ENCODE measurements around the gene EDIL3.
"Not testable (repeated sequence)": the region's sequence is repeated elsewhere in the genome, so short reads cannot be mapped to it uniquely, and the experiment has no call there.

Gene EDIL3

DNA sequence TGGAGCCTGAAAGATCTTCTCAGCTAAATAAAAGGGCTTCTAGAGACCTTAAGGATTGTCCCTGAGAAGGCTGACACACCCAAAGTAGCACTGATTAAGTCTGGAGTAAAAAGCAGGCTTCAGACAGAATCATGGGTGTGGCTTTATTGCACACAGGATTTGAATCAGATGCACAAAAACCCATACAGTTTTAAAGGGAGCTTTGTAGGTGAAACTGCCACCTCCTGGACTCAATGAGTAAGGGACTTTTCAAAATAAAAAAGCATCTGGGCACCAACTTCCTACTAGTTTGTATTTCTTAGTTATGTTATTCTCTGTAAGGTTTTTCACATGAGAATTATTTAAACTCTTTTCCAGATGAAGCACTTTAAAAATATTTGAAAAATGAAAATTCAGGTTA lies 129.4 kb downstream of the EDIL3 start:
- DNase-seq: no peak

DNA sequence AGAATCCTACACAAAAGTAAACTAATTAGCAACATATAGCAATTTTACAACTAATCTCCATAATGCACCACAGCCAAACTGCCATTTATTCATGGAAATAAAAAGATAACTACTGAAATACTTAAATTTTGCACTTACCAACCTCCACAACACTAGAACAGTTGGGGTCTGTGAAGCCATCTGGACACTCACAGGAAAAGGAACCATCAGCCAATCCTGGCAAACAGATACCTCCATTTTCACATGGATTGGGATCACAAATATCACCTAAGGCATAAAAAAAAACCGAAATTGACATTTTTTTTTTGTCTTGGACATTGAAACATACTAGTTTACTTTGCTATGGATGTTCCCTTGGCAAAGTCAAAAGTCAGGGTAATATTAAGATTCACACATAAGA lies 130.7 kb downstream of the EDIL3 start:
- DNase-seq: no peak

DNA sequence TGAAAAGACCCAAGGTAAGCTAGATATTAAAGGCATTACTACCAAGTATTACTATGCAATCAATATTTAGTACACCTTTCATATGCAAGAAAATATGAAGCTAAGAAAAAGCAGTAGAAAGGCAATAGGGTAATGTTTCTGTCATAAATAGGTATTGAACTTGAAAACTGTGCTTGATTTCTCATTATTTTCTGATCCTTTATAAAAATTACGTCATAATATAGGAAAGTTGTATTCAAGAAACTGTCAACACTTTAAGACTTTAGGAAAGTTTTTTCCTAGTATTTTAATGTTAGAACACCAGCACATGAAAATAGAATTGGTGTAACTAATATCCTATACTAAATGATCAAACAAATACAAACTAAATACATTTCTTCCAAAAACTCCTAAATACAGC lies 133.2 kb downstream of the EDIL3 start:
- no peak for DNase-seq

DNA sequence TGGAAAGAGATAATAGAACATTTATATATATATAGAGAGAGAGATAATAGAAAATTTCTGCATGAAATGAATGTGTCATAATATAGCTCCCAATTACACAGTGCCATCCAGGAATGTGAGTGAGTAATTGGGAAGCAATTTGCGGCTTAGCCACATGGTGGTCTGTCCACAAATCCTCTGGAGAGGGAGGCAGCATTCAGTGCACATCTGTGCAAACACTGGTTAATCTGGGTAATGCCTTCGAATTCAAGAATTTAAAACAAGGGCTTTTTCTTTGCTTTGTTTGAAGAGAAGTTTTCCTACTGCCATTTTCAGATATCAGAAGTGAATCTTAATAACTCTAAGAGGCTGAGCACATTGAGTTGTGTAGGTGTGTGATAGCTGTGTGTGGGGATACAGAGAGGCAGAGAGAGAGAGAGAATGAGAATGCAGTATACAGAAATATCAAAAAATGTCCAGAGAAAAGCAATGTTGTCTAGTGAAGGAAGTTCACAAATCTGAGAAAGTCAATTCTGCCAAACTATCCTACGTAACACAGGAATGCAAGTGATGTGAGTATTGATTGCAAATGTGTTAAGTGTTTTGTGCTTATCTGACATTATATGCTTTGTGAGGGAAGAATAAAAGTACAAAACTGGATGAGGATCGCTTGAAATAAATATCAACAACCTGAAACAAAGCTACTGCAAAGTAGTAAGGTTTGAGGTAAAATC lies 134.6 kb downstream of the EDIL3 start:
- DNase-seq: peak; percentile 75

DNA sequence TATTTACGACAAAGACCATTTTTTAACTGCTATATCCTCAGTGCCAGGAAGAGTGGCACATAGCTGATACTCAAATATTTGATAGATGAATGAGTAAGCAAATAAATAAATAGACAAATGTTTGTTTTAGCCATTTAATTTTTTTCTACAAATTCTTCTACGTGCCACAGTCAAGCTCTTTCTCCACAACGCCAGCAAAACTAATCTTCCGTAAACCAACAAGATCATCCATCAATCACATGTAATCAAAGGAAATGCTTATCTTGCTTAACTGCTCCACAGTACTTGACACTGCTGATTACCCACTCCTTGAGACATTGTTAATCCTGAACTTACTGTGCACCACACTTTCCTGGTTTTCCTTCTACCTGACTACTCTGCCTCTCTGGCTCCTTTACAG lies 136.7 kb downstream of the EDIL3 start:
- no peak for DNase-seq

DNA sequence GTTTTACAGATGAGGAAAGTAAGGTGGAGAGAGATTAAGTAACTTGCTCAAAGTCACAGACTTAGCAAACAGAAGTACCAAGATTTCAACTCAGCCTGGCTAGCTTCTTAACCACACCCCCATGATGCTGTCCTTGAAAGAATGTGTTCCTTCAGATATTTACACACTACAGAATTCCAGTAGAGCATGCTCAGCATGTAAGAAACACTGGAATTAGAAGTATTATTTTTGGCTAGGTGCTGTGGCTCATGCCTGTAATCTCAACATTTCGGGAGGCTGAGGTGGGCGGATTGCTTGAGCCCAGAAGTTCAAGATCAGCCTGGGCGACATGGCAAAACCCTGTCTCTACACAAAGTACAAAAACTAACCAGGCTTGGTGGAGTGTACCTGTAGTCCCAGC lies 142.4 kb downstream of the EDIL3 start:
- no peak for DNase-seq

DNA sequence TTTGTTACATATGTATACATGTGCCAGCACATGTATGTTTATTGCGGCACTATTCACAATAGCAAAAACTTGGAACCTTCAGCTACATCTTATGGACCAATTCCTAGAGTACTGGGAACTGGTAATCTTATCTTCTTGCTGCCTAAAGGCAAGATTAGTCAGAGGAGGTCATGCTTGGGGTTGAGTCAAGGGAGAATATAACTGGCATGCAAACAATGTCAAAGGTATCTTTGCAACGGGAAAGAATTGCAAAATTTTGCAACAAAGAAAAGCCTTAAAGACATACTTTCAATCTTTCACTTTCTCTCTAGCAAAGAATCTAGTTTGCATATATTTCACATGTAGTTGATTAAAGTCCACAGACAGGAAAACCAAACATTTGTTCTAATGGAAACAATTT lies 145.2 kb downstream of the EDIL3 start:
- DNase-seq: no peak

DNA sequence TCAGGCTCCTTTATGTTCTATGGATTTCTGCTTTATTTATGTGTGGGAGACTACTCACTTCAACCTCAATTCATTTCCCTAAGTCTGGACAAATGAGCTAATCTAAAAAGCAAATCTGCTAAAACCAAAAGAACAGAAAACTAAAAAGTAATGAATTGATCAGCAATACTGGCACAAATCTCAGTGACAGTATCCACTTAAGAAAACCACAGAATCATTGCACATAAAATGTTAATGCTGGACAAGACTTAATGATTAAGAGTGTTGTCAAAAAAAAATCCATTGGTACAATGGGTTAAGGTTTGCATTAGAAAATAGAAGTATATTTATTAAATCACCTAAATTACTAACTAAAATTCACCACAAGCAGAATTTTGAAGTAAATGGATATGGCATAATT lies 147.6 kb downstream of the EDIL3 start:
- DNase-seq: no peak

DNA sequence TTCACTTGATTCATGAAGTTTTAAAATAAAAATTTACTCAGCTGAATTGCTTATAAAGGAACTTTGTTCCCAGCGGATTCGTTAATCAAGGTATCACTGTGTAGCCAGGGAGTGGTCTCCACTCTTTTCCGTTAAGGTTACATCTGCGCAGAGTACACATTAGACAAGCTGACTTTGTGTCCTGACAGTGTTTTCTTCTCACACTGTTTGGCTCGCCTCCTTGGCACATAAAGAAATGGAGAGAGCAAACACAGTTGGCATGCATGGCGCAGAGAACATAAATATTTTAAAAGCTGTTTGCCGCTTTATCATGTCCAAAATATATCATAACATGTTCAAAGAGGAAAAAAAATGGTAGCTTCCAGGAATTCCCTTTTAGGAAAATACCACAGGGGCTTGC lies 153.2 kb downstream of the EDIL3 start:
- no peak for DNase-seq

DNA sequence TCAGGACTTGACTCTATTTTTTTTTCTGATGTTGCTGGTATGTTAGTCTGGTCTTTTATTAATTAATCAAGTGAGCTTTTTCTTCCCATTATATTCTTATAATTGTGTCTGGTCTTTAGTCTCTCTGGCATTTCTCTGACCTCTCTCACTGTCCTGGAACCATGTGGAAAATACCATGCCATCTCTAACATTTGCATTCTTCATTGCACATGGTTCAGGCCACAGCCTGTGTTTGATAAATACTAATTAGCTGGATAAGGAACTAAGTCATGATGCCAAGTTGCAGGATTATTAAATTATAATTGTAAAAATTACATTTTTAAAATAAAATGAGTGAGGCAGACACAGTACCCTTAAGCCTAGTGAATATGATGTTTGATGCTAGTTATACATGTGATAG lies 155.6 kb downstream of the EDIL3 start:
- DNase-seq: no peak

DNA sequence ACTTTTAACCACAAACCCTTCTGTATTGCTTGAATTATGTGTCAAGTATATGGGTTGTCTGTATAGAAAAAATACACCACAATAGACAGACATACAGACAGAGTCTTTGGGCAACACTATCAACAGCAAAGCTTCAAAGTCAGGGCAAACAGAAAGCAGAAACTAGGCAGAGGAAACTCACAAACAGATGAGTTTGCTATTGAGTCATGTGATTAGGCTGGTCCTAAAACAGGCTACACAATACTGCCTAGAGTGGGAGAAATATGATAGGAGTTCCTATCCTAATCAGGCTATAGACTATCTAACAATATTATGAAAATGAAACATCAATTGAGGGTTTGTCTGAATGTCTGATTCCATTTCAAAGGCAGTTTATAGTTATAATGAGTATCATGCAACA lies 156.4 kb downstream of the EDIL3 start:
- DNase-seq: no peak

DNA sequence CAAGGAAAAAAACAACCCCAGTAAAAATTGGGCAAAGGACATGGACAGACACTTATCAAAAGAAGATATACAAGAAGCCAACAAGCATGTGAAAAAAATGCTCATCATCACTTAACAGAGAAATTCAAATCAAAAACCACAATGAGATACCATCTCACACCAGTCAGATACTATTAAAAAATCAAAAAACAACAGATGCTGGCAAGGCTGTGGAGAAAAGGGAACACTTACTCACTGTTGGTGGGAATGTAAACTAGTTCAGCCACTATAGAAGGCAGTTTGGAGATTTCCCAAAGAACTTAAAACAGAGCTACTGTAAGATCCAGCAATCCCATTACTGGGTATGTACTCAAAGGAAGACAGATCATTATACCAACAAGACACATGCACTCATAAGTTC lies 157.4 kb downstream of the EDIL3 start:
- DNase-seq: no peak

DNA sequence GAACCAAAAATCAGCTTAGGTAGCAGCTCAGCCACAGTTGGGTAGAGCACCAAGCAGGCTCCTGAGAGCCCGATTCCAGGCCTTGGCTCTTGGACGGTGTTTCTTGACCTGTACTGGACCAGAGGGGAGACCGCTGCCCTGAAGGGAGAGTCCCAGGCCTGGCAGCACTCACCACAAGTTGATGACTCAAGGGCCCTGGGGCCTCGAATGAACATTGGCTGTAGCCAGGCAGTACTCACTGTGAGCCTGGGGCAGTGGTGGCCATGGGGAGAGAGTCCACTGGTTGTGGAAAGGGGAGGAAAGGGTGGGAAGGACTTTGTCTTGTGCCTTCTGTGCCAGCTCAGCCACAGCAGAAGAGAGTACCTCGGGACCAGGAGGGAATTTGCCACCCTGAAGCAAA lies 166.1 kb downstream of the EDIL3 start:
- peak; percentile 79 for DNase-seq

DNA sequence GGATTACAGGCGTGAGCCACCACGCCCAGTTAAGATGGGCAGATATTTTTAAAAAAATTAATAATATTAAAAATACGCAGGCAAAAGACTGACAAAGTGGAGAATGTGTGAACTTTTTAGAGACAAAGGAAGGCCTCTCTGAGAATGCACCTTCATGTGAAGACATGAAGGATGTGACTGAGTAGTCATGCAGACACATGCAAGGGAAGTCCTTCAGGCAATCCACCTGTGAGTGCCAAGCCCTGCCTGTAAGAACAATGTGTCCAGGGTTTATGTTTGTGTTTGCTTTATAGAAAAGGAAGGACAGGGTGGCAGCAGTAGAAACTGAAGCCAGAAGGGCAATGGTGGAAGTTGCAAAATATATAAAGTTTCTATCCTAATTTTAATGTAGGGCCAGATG lies 169.2 kb downstream of the EDIL3 start:
- no peak for DNase-seq

DNA sequence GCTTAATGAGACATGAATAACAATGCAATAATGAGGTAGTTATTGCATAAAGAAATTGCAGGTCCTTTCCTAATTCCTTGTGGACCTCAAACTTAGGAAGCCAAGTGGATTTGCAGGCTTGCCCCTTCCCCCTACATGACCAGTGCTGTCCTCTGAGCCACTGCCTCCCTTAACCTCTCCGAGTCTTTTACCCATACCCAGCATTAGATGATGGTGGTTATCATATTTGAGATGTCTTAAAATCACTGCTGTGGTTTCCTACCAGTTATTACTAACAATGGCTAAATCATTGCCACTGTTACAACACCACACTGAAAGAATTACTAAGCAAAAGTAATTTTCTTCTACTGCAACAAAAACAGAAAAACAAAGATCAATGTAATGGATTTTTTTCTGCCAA lies 170.8 kb downstream of the EDIL3 start:
- no peak for DNase-seq

DNA sequence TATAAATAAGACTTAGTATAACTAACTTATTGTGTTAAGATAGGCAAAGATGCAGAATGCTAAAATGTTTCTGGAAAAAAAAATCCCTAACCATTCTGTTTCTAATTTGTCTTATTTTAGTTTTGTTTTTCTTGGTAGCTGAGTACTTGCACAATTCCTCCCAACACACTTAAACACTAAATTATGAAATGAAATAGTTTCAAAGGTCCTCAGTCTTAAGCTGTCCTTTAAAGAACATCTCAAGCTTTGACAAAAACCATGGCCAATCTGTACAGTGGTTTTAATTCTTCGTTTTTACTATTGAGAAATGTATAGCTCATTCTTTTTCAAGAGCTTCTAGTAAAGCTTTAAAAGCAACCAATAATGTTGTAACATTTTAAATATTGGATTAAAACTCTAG lies 171.5 kb downstream of the EDIL3 start:
- no peak for DNase-seq

DNA sequence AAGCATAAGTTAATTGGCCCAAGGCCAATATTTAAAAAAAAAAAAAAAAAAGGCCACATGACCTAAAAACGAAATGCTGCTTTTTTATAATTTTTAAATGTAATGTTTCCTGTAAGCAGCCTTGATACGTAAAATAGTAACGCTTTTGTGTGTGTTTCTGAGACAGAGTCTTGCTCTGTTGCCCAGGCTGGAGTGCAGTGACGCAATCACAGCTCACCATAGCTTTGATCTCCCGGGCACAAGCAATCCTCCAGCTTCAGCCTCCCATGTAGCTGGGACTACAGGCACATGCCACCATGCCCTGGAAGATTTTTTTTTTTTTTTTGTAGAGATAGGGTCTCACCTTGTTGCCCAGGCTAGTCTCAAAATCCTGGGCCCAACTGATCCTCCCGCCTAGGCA lies 179.9 kb downstream of the EDIL3 start:
- no peak for DNase-seq

DNA sequence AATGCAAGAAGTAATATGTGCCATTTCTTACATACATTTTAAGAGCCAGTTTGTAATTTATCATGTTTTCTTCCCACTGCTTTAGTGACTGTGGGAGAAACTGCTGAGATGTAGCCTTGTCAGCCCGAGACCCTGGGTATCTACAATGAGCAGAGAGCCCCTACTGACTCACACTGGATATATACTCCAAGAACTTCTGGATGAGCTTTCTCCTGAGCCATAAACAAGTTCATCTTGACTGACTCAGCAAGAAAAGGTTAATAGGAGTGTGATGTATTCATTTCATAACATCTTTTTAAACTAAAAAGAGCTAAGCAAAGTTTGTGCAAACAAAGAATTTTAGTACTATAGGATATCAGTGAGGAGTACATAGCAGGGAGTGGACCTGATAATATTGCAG lies 182.5 kb downstream of the EDIL3 start:
- DNase-seq: no peak

DNA sequence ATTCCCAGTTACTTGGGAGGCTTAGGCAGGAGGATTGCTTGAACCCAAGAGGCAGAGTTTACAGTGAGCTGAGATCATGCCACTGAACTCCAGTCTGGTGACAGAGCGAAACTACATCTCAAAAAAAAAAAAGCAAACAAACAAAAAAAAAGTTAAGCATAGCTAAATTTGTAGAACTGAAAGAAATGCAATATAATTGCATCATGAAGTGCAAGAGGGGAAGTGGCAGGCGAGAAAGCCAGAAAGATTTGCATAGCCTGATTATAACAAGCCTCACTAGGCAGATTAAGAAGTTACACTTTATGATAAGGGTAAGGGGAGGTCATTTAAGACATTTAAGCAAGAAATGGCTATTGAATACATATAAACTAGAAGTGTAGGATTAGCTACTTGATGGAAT lies 187.1 kb downstream of the EDIL3 start:
- DNase-seq: no peak

DNA sequence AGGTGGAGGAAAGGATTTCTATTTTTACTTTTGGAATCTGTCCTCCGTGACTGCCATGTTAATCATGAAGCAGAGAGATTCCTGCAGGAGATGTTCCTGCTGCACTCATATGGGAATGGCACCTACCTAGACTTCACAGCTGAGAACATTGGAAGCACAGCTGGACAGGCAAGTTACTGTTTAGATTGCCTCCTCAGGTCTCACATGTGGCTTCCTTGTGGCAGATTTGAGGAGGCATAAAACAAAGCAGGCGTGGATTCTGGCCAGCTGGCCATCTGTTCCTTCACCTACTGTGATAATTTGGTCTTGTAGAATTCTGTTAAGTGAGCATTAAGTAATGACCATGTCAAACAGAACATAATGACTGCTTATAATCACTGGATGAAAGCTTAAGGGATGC lies 193.4 kb downstream of the EDIL3 start:
- no peak for DNase-seq

DNA sequence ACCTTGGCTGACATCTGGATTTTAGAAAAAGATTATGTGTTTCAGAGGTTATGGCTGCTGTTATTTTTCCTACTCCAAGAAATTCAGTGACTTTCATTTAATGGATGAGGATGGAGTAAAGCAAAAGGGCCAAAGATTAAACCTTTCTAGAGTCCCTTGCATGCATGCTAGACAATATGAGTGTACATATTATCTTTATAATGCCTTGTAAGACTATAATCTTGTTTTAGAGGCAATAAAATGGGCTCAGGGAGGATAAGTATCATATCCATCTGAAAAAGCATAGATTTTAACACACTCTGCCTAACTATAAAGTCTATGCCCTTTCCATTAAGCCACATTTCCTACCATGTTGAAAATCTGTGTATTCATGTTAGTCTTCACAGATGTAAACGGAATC lies 199.8 kb downstream of the EDIL3 start:
- no peak for DNase-seq

DNA sequence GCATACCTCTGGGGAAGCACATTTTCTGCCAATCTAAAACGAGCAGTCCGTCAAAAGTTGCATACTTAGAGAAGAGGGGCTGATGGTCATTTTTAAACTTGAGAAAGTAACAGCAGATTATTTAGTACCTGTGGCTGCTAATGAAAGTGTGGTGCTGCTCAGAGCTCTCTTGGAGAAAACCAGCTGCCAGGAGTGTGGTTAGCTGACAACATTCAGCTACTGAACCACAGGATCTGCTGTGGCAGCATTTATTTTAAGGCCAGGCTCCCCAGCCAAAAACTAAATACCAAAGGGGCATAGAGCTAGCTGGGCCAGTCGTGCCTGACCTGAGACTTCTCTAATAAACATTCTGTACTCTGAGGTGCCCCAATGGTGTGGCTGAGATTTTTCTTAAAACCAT lies 203.6 kb downstream of the EDIL3 start:
- DNase-seq: no peak

DNA sequence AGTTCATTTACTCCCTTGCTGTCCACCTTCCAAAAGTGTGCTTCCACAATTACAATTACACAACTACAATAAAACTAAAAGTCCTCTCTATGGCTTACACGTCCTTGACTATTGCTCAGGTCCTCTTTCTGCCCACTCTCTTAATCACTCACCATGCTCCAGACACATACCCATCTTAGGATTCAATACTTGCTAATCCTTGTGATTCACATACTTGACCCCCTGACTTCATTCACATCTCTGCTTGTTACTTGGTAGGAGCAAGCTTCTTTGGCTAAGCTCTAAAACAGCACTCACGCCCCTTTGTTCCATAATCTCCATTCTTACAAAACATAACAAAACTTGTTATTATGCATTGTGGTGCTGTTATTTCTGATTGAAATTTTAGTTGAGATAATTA lies 215.8 kb downstream of the EDIL3 start:
- no peak for DNase-seq

DNA sequence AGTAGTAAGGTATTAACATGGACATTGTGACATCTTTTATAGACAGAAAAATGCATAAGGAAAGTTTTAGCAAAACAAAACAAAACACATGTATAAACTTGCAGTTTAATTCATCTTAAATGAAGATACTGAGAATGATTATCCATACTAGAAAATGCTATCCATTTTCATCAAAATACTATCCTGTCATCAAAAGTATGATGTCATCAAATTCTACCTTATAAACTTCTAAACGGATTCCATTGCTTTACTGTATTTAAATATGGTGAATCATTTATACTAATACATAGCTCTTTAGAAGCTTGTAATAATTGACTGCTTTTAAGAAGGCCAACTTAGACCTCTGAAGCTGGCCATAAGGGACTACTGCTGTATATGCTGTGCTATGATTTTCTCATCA lies 221.0 kb downstream of the EDIL3 start:
- no peak for DNase-seq

DNA sequence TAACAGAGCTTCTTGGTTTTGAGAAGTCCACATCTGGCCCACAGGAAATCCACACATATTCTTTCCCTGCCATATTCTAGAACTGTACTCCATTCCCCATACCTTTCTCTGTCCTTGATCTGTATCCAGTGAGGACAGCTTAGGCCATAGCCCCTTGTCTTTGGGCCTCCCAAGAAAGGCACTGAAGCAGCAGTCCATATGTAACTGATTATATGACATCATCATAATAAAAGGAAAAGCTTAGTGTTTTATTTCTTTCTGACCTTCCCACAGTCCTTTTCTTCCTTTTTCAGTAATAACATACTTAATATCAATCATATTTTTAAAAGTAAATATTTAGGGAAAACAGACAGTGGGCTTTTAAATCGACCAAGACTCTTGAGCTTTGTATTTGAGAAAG lies 222.0 kb downstream of the EDIL3 start:
- DNase-seq: no peak

DNA sequence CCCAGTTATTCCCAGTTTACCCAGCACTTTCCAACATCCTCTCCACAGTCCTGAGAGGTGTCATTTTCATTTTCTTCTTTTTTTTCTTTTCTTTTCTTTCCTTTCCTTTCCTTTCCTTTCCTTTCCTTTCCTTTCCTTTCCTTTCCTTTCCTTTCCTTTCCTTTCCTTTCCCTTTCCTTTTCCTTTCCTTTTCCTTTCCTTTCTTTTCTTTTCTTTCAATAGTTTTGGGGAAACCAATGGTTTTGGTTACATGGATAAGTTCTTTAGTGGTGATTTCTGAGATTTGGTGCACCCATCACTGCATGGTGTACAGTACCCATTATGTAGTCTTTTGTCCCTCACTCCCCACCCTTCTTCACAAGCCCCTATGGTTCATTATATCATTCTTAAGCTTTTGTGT lies 224.0 kb downstream of the EDIL3 start:
- DNase-seq: not testable (repeated sequence)

All from islet precursor cell (in vitro differentiated cells).